Psoas muscle (tissue), 8 donors: ENCODE measurements around the gene MRAP. TPM values are rescaled to one million over a fixed set of nuclear protein-coding genes. Genes with fewer than 3 reads are reported as not detected.

Experiments used
- ATAC-seq, 4 donors: fragments of 200-7000 bp; cut with Tn5 transposase; one replicate each; pipeline ENCODE4 v1.9.1; 2020; ENCODE audit warnings: moderate library complexity in 3 of 4, mild to moderate bottlenecking in 2 of 4
- DNase-seq, 2 donors: peaks; one replicate each; pipeline ENCODE4 v3.0.0-alpha.2; 2020
- H3K27ac ChIP-seq: fragments of 200-600 bp; one replicate; pipeline ENCODE4 v1.8.0; 2022
- H3K27me3 ChIP-seq, 3 donors: fragments of 200-600 bp in 1 of 3; one replicate each; pipeline versions ENCODE4 v1.6.1 to v1.8.0; 2013 to 2022; ENCODE audit warnings: low read length in 2 of 3, mild to moderate bottlenecking in 2 of 3, moderate library complexity in 1 of 3; ENCODE audit not compliant: insufficient read depth in 3 of 3
- H3K36me3 ChIP-seq, 2 donors: fragments of 200-600 bp in 1 of 2; one replicate each; pipeline versions ENCODE4 v1.6.1 to v1.8.0; 2013 to 2022; ENCODE audit warnings: low read depth in 1 of 2, mild to moderate bottlenecking in 1 of 2, moderate library complexity in 1 of 2; ENCODE audit not compliant: insufficient read depth in 1 of 2
- H3K4me1 ChIP-seq: fragments of 200-600 bp; one replicate; pipeline ENCODE4 v1.8.0; 2022
- H3K4me3 ChIP-seq: fragments of 200-600 bp; one replicate; pipeline ENCODE4 v1.8.0; 2022; ENCODE audit warnings: mild to moderate bottlenecking
- H3K9me3 ChIP-seq: fragments of 200-600 bp; one replicate; pipeline ENCODE4 v1.8.0; 2022
- WGBS, 3 donors: extraction: QIAGEN DNeasy Blood & Tissue Kit; methylation state at CpG; one replicate each; pipeline versions ENCODE4 v1.1.6 to v1.1.7; 2013; 5-methylcytosine and 5-hydroxymethylcytosine counted together
- intact Hi-C, 2 donors: fragments of 100-400 bp; cut with DNase I; formaldehyde crosslinking; loops; one replicate each; pipeline versions ENCODE4 v1.11.0 to v1.14.2; 2022
- polyA plus RNA-seq, 3 donors: library from polyadenylated mRNA; stranded (reverse); fragments of 200-250 nt; gene quantifications; one replicate each; pipeline ENCODE4 v1.2.3, GENCODE V29; 2013
- total RNA-seq, 4 donors: library from RNA; stranded (reverse); fragmentation: NEBNext Ultra II Directional in 2 of 4; extraction: Animal tissue kit (Norgen Biotek cat#: 25700) in 2 of 4; gene quantifications; one replicate each; pipeline versions ENCODE4 v1.2.1 to v1.2.4, GENCODE V29; 2021 to 2023
- TF ChIP-seq, protein P1 (sequence below): fragments of 200-600 bp; IDR thresholded peaks from one replicate; pipeline ENCODE4 v1.8.0; 2022; ENCODE audit warnings: antibody characterized with exemption
- donor health status: healthy with polysubstance abuse.
- donor health status: DM: no; HTN: no; CAD: no; lungs with moderate emphysema.
- donor health status: Bipolar disorder and iron deficiency.
- donor health status: healthy.
- donor health status: DM: yes; HTN: yes; CAD: no.
- donor health status: DM: no; HTN: no; CAD: no.
- donor health status: DM: no; HTN: no; CAD: no.
- donor health status: DM: yes; HTN: yes; CAD: no.

Gene MRAP
- total and polyA plus RNA-seq, 7 donors = 0.16 to 3.1 (median 0.37) TPM; not detected in 2

DNA sequence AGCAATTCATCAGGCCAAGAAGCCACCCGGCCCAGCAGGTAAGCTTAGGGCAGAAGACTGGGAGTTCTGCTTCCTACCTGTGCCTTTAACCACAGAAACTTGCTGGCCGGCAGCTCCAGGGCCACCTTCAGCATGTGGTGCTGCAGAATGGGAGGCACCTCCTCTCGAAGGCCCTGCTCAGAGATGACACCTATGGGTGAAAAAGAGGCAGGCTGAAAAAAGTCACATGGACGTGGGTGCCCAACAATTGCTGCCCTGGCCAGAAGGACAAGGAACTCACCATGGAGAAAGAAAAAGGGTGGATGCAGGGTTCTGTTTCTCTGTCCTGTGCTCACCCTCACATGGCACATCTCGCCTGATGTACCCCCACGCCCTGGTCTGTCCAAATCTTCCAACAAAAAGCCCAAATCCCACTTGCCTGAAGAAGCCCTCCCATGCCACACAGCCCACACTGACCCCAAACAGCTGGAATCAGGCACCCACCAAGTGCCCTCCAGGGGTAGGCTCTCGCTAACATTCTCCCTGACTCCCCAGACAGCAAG lies 61.1 kb downstream of the MRAP start:
- no peak overlapping the region for H3K27ac ChIP-seq
- WGBS, 3 donors = 69 to 80% (median 71%) methylated on average over 7 of the region's 7 CpGs

DNA sequence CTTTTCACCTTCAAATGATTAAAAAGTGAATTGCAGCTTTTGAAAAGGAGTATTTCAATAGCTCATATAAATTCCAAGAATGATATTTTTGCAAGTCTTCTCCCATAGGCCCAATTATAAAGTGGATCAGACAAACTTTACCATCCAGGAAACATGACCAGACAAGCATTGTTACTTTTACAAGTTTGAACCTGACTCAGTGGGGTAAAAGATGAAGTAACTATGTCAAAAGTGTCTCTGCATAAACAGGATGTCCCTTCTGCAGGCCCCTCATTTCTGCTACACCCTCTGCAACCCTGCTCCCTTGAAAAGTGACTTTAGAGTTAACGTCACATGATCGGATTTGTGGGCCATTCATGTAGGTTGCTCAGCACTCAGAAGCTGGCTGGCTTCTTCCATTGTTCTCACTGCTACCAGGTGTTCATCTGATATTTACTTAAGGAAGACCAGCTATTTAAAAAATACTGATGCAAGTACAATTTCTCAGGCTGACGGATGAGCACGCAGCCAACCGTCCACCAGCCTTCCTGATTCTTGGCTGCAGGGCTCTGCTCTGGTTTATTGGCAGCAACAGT lies 61.8 kb downstream of the MRAP start:
- H3K9me3 ChIP-seq = no peaks in the 10 kb centered on the region
- WGBS, 3 donors = 79 to 83% (median 81%) methylated on average over 5 of the region's 5 CpGs
- ATAC-seq (no peak), DNase-seq (no peak)
- TF ChIP-seq, protein P1, sequence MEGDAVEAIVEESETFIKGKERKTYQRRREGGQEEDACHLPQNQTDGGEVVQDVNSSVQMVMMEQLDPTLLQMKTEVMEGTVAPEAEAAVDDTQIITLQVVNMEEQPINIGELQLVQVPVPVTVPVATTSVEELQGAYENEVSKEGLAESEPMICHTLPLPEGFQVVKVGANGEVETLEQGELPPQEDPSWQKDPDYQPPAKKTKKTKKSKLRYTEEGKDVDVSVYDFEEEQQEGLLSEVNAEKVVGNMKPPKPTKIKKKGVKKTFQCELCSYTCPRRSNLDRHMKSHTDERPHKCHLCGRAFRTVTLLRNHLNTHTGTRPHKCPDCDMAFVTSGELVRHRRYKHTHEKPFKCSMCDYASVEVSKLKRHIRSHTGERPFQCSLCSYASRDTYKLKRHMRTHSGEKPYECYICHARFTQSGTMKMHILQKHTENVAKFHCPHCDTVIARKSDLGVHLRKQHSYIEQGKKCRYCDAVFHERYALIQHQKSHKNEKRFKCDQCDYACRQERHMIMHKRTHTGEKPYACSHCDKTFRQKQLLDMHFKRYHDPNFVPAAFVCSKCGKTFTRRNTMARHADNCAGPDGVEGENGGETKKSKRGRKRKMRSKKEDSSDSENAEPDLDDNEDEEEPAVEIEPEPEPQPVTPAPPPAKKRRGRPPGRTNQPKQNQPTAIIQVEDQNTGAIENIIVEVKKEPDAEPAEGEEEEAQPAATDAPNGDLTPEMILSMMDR = no peak
- H3K4me1 ChIP-seq = no peaks in the 10 kb centered on the region
- H3K27me3 ChIP-seq = no peaks in the 10 kb centered on the region
- no peak overlapping the region for H3K27ac ChIP-seq
- H3K4me3 ChIP-seq = no peak overlapping the region
- intact Hi-C loops = no loop called here
- peaks cover 16 to 100% of the 10 kb centered on the region in 2 donors for H3K36me3 ChIP-seq

More for the DNA sequence above, 61.1 kb downstream of the MRAP start:
- no peaks in the 10 kb centered on the region for H3K9me3 ChIP-seq
- TF ChIP-seq, protein P1 = no peak
- no peak overlapping the region for H3K4me3 ChIP-seq
- peaks cover 16 to 100% of the 10 kb centered on the region in 2 donors for H3K36me3 ChIP-seq
- no peak for ATAC-seq
- no peaks in the 10 kb centered on the region for H3K4me1 ChIP-seq
- no peaks in the 10 kb centered on the region for H3K27me3 ChIP-seq
- no peak for DNase-seq
- intact Hi-C loops = loop anchor here in 1 of 2 donors (10.0 kb wide), 2 partner anchors 385 to 665 kb away; no protein-coding TSS in a partner anchor

Other genes with a start within 250 kb of the MRAP start
- gene MIS18A, start 19.8 kb upstream of the MRAP start, total RNA-seq = 1 to 10 TPM in 3 of 4 donors, under 1 TPM in 1; 0.92 to 2.2 (median 1.4) TPM
- gene MIS18A, start 19.8 kb upstream of the MRAP start, polyA plus RNA-seq = 1 to 10 TPM; 1.2 to 4.7 (median 3.6) TPM
- 10 to 100 TPM; 12.9 to 19.8 (median 17.9) TPM for gene URB1, start 94.2 kb downstream of the MRAP start, total RNA-seq
- gene URB1, start 94.2 kb downstream of the MRAP start, polyA plus RNA-seq = 1 to 10 TPM; 4.8 to 9.5 (median 8.1) TPM
- 10 to 100 TPM in 1 of 4 donors, 1 to 10 TPM in 3; 5.5 to 10.7 (median 7.3) TPM for gene EVA1C, start 113.9 kb downstream of the MRAP start, total RNA-seq
- 1 to 10 TPM; 5.6 to 9.7 (median 5.8) TPM for gene EVA1C, start 113.9 kb downstream of the MRAP start, polyA plus RNA-seq